Right lobe of liver (tissue), 4 donors: Measurements from ENCODE around the gene TCEAL4.

ENCODE experiments used
- CTCF ChIP-seq, 4 donors: fragments of 200-600 bp in 3 of 4; fragments of 450-650 bp in 1 of 4; IDR thresholded peaks; one replicate each; pipeline versions ENCODE4 v1.5.1 to v1.8.0; 2016 to 2022; ENCODE audit warnings: antibody characterized with exemption in 4 of 4, mild to moderate bottlenecking in 2 of 4
- POLR2A ChIP-seq: fragments of 450-650 bp; IDR thresholded peaks from one replicate; pipeline ENCODE4 v1.6.1; 2017; ENCODE audit warnings: antibody characterized with exemption, mild to moderate bottlenecking
- donor health status: DM: no; HTN: no; CAD: no.
- donor health status: DM: no; HTN: no; CAD: no.
- donor health status: DM: no; HTN: yes; CAD: no.

- no peak for TF ChIP-seq CTCF (IDR thresholded peaks at IDR 0.05)
- TF ChIP-seq POLR2A = no peak
Measured at GRCh38 chrX:103630171-103630511, 44.8 kb downstream of the TCEAL4 start.
